NCI-H226 (cell line): ENCODE results near the gene TMEM87B.

Experiments
- DNase-seq: peaks from one replicate; pipeline ENCODE4 v3.0.0-alpha.2; 2015

TMEM87B gene

DNA sequence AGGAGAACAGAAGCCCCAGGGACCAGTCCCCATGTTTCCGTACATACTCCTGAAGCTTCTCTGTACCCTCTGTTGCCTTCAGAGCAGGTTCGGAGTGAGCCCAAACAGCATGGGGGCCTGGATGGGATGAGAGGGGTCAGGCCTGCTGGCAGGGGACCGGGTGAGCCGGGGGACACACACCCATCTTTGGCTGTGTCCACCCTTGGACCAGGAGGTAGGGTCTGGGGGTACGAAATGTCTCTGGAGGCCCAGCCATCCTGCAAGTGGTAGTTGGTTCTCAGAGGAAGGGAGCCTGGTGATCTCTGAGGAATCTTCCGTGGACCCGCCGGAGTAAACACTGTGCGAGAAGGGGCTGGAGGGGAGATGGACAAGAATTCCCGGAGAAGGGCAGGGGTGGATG is 98.4 kb downstream of the TMEM87B start:
- no peak for DNase-seq

DNA sequence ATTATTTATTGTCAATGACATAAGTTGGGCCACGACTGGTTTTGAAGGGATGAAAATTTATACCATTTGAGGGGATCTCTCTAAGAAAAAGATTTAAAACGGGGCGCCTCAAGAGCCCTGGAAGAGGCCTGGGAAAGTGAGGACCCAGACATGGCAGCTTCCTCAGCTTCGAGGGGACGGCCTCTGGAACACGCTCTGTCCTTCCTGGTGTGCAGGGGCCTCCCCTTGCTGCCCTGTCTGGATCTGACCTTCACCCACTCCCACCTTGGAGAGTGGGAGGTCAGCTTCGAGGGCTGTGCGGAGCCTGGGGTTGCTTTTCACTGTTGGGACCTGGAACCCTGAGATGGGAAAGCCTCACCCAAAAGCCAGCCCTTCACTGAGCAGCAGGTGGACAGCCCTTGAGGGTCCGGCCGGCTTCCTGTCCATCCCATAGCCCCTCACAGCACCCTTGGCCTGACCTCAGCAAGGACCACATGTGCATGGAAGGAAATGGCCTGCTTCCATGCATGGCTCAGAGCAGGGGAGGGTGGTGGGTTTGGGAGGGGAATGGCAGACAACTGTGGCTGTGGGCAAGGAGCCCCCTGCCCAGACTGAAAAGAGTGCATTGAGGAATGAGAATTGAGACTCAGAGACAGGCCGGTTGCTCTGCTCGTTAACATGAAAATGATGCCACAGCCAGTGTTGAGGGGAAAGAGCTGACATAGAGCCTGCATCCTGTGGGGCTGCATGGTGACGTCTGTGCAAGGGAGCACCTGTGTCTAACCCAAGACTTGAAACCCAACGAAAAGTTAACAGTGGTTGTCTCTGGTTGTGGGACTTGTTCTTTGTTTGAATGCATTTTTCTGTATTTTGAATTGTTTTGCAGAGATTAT is 99.4 kb downstream of the TMEM87B start:
- no peak for DNase-seq

DNA sequence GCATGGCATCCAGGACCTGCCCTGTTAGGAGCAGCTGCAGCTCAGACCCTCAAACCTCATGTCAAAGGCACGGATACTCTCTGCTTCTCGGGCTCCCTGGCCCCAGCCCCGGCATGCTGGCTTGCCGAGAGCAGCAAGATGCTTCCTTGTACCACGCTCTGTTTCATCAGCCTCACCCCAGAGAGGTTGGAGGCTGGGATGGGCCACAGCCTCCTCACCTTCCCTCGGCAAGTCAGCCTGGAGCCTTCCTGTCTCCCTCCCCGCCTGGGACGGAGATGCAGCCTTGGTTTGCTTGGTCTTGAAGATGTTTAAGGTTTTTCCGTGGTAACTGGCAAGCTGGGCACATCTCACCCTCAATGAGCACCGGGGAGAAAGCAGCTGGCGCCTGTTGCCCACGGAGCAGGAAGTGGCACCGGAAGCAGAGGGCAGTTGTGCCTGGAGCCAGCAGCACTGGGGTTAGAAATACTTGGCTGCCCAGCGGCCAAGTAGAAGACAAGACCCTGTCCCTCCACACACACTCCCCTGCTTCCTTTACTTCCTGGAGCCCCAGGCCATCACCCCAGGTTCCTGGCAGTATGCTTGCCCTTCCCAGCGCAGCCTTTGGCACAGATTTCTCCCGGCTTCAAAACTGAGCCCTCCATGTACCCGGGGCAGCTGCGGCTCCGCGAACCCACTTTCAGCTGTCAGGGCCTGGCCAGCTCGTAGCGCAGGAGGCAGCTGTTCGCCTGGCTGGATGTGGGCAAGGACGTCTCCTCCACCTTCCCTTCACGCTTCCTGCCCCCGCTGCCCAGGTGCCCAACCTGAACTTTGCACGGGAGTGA is 100.5 kb downstream of the TMEM87B start:
- no peak for DNase-seq

DNA sequence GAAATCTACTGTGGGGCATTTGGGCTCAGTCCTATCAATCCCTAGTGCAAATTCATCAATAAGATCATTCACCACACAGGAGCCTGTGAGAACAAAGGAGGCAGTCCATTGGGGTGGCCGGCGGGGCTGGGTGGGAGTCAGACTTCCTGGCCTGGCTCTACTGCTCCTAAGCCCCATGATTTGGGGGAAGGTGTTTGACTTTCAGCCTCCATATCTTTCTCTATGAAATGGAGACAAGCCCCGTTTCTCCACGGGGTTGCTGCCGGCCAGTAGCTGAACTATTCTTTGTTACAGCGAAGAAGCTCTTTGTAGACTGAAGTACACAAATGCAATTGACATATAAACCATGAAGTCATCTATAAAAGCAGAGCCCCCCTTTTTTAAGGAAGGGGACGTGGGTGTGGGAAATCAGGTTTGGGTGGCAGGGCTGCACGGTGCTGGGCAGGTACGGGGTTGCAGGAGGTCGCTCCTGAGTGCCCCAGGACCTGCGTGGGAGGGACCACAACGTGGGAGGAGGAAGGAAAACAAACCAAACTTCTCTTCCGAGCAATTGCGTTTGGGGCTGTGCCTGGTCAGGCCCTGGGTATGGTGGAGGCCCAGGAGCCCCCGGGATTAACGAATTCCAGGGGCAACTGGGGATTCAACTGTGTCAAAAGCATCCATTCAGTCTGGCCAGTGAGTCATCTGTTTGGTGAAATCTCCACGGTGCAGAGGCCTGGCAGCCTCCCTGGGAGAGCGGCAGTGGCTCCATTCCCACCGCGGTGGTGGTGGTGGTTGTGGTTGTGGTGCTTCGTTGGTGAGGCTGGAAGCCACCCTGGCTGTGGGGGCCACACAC is 101.3 kb downstream of the TMEM87B start:
- DNase-seq = peak; percentile 26

DNA sequence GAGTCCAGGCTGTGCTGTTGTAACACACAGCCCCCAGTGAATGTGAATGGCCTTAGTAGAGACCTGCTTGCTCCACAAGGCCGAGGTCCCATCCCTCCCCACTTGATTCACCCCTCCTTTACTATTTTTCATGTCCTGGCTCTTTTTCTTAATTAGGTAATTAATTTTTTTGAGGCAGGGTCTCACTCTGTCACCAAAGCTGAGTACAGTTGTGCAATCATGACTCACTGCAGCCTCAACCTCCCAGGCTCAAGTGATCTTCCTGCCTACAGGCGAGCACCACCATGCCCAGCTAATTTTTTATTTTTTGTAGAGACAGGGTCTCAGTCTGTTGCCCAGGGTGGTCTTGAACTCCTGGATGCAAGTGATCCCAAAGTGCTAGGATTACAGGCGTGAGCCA is 102.4 kb downstream of the TMEM87B start:
- DNase-seq = no peak

DNA sequence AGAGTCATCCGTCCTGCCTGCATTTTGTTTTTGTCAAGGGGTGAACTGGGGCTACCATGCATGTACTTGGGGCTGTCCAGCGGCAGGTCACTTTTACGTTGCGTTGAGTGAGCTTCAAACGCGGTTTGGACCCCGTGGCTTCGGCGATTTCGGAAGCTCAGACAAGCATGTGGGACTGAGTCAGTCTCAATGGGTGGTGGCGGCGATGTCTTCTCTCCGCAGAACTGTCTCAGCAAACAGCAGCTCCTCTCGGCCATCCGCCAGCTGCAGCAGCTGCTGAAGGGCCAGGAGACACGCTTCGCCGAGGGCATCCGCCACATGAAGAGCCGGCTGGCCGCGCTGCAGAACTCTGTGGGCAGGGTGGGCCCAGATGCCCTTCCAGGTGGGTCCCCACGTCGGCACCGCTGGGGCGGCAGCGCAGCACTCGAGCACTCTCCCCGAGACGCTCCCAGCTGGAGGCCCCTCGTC is 104.4 kb downstream of the TMEM87B start:
- no peak for DNase-seq

DNA sequence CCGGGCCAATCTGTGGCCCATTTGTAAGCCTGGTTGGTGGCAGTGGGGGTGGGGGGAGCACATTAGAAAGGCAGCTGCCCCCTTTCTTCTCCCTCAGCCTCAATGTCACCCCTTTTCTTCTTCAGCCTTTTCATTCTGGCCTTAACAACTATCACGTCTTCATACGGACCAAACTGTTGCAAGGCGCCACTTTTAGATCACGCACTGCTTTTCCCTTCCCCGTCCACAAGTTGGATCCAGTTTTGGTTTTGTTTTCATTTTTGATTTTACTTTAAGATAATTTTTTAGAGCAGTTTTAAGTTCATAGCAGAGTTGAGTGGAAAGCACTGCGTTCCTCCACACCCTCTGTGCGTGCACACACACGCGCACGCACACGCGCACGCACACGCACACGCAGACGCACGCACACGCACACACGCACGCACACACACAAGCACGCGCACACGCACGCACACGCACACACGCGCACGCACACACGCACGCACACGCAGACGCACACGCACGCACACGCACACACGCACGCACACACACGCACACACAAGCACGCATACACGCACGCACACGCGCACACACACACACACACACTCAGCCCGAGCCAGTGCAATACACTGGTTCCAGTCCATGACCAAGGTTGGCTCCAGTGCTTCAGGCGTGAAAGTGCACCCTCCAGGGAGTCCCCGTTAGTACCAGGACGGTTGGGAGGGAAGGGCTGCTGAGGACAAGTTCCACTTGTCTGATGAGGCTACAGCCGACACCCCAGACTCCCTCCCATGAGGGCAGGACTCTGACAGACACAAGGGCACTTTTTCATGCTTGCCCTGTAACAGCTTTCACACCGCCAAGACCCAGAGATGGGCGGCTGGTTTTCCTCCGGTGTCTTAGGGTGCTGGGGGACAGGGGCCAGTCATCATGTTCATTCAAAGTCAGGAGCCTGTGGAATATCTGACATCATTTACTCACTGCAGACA is 105.5 kb downstream of the TMEM87B start:
- DNase-seq = no peak

DNA sequence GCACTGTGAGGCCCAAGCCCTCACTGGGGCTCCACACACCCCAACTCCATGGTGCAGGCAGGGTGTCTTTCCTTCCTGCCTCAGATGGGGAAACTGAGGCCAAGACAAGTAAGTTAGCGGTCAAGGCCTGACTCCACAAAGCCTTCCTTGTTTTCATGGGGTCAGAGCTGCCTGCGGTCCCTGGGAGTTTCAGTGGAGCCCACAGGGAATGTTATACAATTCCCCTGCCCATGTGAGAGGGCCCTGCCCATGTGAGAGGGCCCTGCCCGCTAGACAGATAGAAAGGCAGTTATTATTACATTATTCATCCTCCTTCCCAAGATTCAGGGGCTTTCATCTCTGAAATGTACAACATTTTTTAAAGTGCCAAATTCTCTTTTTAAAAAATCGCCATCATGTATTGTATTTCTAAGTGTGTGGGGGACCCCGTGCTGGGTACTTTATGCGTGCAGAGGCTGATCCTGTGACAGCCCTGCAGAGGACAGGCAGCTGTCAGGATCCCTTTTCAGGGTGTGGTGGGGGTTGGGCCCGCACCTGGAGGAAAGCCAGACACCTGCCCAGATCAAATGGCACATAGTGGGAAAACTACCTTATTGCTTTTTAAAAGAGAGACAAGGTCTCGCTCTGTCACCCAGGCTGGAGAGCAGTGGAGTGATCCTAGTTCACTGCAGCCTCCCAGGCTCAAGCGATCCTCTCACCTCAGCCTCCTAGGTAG is 106.5 kb downstream of the TMEM87B start:
- DNase-seq = no peak

DNA sequence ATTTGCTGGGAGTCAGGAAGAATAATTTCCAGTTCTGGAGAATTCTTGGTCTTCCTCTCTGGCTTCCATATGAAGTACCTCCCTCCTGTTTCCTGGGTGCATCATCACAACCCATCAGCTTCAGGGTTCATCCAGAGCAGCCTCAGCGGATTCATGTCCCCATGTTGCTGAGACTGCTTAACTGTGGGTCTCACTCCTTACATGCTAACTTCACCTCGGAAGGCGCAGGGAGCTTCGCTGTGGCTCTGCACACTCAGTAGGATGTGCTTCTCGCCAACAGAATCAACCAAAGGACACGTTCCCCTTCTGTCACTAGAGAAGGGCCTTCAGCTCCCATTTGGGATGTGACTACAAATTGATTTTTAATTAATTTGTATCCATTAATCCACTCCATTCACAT is 107.3 kb downstream of the TMEM87B start:
- no peak for DNase-seq

DNA sequence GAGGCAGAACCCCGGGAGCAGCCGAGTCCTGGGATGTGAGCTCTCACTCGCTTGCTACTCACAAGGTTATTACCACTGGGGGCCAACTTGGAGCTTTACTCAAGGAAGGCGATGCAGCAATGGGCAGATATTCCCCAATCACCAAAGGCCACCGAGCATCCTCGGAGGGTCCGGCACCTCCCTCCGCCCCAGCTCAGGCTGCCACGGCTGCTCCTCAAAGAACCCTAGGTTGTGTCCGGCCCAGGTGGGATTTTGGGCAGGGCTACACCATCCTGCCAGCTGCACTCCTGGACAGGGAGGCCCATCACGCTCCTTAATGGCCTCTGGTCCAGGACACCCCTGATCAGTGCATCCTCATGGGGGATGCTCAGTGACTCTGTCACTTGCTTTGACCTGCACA is 107.9 kb downstream of the TMEM87B start:
- DNase-seq = no peak

DNA sequence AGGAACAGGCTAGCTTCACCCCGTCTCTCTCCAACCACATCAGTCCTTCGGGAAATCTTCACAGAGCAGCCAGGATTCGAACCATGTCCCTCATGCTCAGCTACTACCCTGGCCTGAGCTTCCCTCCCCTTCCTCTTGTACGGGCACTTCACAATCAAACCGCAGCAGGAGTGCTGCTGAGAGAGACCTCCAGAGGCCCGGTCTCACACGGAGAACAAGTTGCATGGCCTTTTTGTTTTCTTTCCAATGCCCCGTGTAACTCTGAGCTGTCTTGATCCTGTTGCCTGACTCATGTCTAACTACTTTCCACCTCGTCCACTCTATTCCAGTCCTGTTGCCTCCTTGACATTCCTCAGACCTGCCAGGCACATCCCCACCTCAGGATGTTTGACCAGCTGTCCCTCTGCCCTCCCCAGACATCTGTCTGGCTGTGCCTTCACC is 108.5 kb downstream of the TMEM87B start:
- no peak for DNase-seq

DNA sequence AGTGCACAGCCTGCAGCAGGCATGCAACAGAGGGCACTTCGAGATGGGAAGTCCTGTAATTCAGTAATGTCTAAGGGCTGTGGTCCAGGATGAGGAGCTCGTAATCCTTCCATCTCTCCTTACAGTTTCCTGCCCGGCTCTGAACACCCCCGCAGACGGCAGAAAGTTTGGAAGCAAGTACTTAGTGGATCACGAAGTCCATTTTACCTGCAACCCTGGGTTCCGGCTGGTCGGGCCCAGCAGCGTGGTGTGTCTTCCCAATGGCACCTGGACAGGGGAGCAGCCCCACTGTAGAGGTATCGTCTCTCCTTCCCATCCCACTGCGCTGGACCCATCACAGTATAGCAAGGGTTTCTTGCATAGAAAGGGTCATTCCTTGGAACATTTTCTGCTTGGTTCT is 109.8 kb downstream of the TMEM87B start:
- no peak for DNase-seq

DNA sequence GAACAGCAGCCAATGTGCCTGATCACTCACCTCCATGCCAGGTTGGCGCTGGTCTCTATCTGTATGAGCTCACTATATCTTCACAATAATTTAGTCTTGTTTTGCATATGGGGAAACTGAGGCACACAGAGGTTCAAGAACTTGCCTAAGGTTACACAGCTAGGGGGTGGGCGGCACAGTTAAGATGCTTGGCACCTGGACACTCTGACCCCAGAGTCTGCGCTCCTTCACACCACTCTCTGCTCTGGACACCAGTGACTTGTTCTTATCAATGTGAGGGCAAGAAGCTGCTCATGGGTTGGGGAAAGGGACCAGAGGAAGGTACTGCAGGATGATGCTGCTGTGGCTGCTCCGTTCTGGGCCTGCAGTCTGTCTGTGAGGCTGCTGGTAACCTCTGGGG is 110.2 kb downstream of the TMEM87B start:
- no peak for DNase-seq

DNA sequence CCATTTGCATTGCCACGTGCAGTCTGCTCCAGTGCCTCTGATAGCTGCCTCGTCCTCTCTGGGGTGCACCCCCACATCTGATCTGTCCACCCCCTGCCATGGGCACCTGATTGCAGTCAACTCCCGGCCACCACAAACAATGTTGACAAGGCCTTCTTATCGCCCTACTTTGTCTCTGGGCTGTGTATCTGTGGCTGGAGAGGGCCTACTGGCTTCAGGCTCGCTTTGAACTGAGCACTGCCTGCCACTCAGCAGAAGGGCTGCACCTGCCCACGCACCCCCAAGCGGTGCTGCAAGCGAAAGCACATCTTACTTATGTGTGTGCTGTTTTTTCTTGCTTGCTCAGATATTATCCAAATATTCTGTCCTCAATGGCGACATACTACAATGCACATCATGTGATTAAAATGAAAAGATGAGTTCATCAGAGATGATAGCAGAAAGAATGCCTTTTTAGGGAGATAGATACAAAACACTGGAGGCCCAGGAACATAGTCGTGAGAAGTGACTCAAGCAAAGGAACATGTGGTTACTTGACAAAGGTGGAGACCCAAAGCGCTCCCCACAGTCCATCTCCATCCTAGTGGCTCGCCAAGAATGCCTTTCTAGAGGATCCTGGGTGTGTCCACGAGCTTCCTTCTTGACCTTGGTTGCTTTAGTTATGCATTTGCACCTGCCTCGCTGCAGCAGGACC is 111.9 kb downstream of the TMEM87B start:
- DNase-seq = no peak

DNA sequence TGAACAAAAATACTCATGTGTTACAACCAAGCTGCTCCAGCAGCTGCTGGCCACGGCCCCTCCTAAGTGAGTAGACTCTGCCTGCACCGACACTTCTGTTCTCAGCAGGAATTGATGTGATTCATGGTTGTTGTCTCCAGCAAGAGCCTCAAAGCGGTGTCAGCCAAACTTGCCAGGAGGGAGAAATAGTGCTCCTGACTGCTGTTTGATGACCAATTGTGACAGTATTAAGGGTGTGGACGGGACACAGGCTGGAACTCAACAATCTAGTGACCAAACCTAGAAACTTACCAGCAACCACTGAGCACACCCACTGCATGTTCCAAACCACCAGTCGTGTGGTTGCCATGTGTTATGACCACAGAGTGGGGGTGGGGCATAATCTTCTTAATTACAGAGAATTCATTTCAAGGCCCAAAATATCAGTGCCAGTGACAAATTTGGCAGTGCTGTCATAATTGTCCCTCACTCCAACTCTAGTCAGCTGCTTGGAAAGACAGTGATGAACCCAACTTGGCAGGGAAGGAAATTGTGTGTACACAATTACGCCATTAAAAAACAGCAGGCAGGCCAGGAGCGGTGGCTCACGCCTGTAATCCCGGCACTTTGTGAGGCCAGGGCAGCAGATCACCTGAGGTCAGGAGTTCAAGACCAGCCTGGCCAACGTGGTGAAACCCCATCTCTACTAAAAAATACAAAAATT is 113.5 kb downstream of the TMEM87B start:
- no peak for DNase-seq
